Measurements from ENCODE around the gene DBN1. TPM values are rescaled to one million over a fixed set of nuclear protein-coding genes. Genes with fewer than 3 reads are reported as not detected.

DBN1 gene
- total RNA-seq, 1 donor from 2014 or later, result 369 TPM

GRCh38 chr5:177447611-177448243 lies 25.7 kb downstream of the DBN1 start:
- H3K9me3 Mint-ChIP-seq, result no peaks in the 10 kb centered on the region
- no peak for DNase-seq (ENCODE audit: low spot score in 2 of 2, unreplicated experiment in 2 of 2)
- H3K36me3 Mint-ChIP-seq, result no peaks in the 10 kb centered on the region
- H3K27me3 Mint-ChIP-seq (ENCODE audit: low read depth), result peaks cover 30% of the 10 kb centered on the region
- peak overlapping the region; percentile 58 for H3K4me3 Mint-ChIP-seq
- TF ChIP-seq, protein P1, sequence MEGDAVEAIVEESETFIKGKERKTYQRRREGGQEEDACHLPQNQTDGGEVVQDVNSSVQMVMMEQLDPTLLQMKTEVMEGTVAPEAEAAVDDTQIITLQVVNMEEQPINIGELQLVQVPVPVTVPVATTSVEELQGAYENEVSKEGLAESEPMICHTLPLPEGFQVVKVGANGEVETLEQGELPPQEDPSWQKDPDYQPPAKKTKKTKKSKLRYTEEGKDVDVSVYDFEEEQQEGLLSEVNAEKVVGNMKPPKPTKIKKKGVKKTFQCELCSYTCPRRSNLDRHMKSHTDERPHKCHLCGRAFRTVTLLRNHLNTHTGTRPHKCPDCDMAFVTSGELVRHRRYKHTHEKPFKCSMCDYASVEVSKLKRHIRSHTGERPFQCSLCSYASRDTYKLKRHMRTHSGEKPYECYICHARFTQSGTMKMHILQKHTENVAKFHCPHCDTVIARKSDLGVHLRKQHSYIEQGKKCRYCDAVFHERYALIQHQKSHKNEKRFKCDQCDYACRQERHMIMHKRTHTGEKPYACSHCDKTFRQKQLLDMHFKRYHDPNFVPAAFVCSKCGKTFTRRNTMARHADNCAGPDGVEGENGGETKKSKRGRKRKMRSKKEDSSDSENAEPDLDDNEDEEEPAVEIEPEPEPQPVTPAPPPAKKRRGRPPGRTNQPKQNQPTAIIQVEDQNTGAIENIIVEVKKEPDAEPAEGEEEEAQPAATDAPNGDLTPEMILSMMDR (IDR thresholded peaks at IDR 0.05; ENCODE audit: unreplicated experiment), result no peak
- H3K4me1 Mint-ChIP-seq, result peaks cover 23% of the 10 kb centered on the region
- H3K27ac Mint-ChIP-seq, result no peak overlapping the region

DNA sequence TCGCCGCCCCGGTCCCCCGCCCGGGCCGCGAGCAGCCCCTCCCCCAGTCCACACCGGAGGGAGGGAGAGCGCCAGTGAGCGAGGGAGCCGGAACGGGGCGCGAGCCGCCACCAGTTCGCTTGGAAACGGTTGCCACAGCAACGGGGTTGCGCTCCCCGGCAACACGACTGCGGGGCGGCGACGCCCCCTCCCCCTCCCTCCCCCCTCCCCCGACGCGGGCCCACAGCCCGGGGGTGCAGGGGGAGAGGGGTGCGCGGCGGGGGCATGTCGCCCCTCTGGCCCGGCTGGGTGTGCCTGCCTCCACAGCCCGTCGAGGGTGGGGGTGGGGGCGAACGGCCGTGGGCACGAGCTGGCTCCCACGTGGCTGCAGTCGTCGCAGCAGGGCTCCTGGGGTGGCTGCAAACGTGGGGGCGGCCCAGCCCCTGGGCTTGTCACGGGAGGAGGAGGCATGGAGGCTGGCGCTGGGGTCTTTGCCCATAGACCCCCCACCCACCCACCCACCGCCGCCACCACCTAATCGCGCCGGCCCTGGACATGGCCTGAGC lies 26.3 kb downstream of the DBN1 start:
- no peaks in the 10 kb centered on the region for H3K36me3 Mint-ChIP-seq
- peaks cover 23% of the 10 kb centered on the region for H3K4me1 Mint-ChIP-seq
- no peak overlapping the region for H3K27ac Mint-ChIP-seq
- peak overlapping the region; percentile 58 for H3K4me3 Mint-ChIP-seq
- no peaks in the 10 kb centered on the region for H3K9me3 Mint-ChIP-seq
- no peak for DNase-seq (ENCODE audit: low spot score in 2 of 2, unreplicated experiment in 2 of 2)
- TF ChIP-seq, protein P1 (IDR thresholded peaks at IDR 0.05; ENCODE audit: unreplicated experiment), result no peak
- peaks cover 30% of the 10 kb centered on the region for H3K27me3 Mint-ChIP-seq (ENCODE audit: low read depth)

DNA sequence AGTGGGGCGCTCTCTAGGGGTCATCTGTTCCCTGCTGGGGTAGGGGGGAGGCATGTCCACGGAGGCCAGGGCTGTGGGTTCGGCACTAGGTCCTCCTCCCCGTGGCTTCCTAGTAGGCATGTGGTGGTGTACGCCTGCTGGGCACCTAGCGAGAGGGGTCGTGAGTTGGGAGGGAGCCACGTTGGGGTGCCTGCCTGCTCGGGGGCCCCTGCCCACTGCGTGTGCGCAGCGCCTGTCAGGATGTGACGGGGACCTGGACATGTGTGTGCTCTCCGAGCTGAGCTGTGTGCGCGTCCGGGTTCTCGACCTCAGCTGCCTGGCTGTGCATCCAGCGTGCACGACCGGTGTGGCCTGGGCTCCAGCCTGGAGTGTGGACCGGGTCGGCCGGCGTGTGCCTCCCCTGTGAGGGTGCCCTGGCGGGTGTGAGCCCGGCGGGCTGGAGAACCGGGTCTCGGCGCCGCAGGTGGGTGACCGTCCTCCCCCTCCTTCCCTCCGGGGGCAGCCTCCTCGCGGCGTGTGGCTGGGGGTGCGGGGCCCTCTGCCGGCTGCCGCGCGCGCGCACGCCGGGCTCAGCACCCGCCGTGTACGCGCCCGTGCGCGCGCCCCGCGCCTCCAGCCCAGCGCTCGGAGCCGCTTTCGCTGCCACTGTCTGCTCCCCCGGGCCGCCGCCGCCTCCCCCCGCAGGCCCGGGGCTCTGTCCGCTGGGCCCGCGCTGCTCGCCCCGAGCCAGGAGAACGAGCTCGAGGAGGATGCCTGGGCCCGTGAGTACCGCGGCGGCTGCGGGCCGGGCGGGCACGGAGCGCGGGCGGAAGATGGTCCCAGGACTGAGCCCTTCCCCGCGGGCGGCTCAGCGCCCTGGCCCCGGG lies 27.0 kb downstream of the DBN1 start, which contains the start of gene PRR7:
TSS of gene PRR7 (plus strand) at position 615 of the 866 bp plus-strand sequence. CDS start 8,254 bp downstream, outside the sequence.
- Mint-ChIP-seq H3K27ac (no peak within 1 kb of the TSS), H3K27me3 (ENCODE audit: low read depth) (peaks cover 30% of the 10 kb centered on the region), H3K4me1 (peaks cover 23% of the 10 kb centered on the region), H3K4me3 (peak within 1 kb of the TSS; percentile 64), H3K36me3 (no peaks in the 10 kb centered on the region), H3K9me3 (no peaks in the 10 kb centered on the region)
- peak; percentile 54 to 66 for DNase-seq (ENCODE audit: low spot score in 2 of 2, unreplicated experiment in 2 of 2)
- TF ChIP-seq, protein P1 (IDR thresholded peaks at IDR 0.05; ENCODE audit: unreplicated experiment), result no peak

DNA sequence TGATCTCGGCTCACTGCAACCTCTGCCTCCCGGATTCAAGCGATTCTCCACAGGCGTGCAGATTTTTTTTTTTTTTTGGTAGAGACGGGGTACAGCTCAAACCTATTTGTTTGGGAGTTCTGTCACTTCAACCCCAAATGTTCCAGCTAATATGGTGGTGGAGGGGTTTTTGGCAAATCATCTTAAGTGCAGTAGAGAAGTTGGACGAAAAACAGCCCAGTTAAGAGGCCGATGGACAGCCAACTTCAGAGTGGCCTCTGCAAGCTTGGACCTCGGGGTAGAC lies 27.6 kb downstream of the DBN1 start:
- peak overlapping the region; percentile 64 for H3K4me3 Mint-ChIP-seq
- H3K36me3 Mint-ChIP-seq, result no peaks in the 10 kb centered on the region
- H3K9me3 Mint-ChIP-seq, result no peaks in the 10 kb centered on the region
- peaks cover 30% of the 10 kb centered on the region for H3K27me3 Mint-ChIP-seq (ENCODE audit: low read depth)
- DNase-seq (ENCODE audit: low spot score in 2 of 2, unreplicated experiment in 2 of 2), result no peak
- H3K27ac Mint-ChIP-seq, result no peak overlapping the region
- TF ChIP-seq, protein P1 (IDR thresholded peaks at IDR 0.05; ENCODE audit: unreplicated experiment), result no peak
- H3K4me1 Mint-ChIP-seq, result peaks cover 23% of the 10 kb centered on the region

GRCh38 chr5:177445052-177445916 lies 28.1 kb downstream of the DBN1 start:
- TF ChIP-seq, protein P1 (IDR thresholded peaks at IDR 0.05; ENCODE audit: unreplicated experiment), result no peak
- Mint-ChIP-seq H3K27me3 (ENCODE audit: low read depth) (peaks cover 30% of the 10 kb centered on the region), H3K4me3 (peak overlapping the region; percentile 64), H3K4me1 (peaks cover 23% of the 10 kb centered on the region), H3K27ac (no peak overlapping the region), H3K9me3 (no peaks in the 10 kb centered on the region), H3K36me3 (no peaks in the 10 kb centered on the region)
- no peak for DNase-seq (ENCODE audit: low spot score in 2 of 2, unreplicated experiment in 2 of 2)
